Thoracic aorta (tissue), 2 donors: ENCODE data around the gene KIF16B. TPM values are rescaled to one million over a fixed set of nuclear protein-coding genes. Genes with fewer than 3 reads are reported as not detected.

Source experiments
- ATAC-seq: fragments of 150-250 bp; one replicate; pipeline ENCODE4 v1.8.0; 2017; ENCODE audit warnings: low read depth; ENCODE audit not compliant: insufficient number of reproducible peaks, low FRiP score
- DNase-seq: peaks from one replicate; pipeline ENCODE4 v3.0.0-alpha.2; 2020; ENCODE audit warnings: low spot score
- H3K27ac ChIP-seq, 2 donors: fragments of 200-600 bp; sonication (generic); 1 replicate in 1 of 2; 2 replicates in 1 of 2; pipeline ENCODE4 v1.5.1; 2016; ENCODE audit warnings: mild to moderate bottlenecking in 2 of 2, moderate library complexity in 2 of 2
- H3K27me3 ChIP-seq: fragments of 200-600 bp; sonication (generic); replicated peaks from 2 replicates; pipeline ENCODE4 v1.6.0; 2016; ENCODE audit warnings: mild to moderate bottlenecking; ENCODE audit not compliant: insufficient read depth
- H3K36me3 ChIP-seq: fragments of 200-600 bp; sonication (generic); one replicate; pipeline ENCODE4 v1.5.1; 2016
- H3K4me1 ChIP-seq, 2 donors: fragments of 200-600 bp; sonication (generic); 1 replicate in 1 of 2; 2 replicates in 1 of 2; pipeline versions ENCODE4 v1.5.1 to v1.6.0; 2016; ENCODE audit warnings: low read depth in 2 of 2, mild to moderate bottlenecking in 1 of 2; ENCODE audit not compliant: control insufficient read depth in 1 of 2
- H3K4me3 ChIP-seq: fragments of 200-600 bp; sonication (generic); 2 replicates; pipeline ENCODE4 v1.5.1; 2016; ENCODE audit warnings: mild to moderate bottlenecking
- H3K9me3 ChIP-seq: fragments of 200-600 bp; sonication (generic); 2 replicates; pipeline ENCODE4 v1.5.1; 2016
- CTCF ChIP-seq: fragments of 200-600 bp; sonication (generic); IDR thresholded peaks from one replicate; pipeline ENCODE4 v1.5.1; 2019; ENCODE audit warnings: antibody characterized with exemption
- total RNA-seq, 2 donors: library from RNA; depleted of rRNA; stranded (reverse); fragments of >200 nt; gene quantifications; one replicate each; pipeline versions ENCODE4 v1.1.0 to v1.2.3, GENCODE V29; 2016

KIF16B gene
- total RNA-seq, 2 donors from 2014 or later = 16.5 to 21.3 TPM

- Histone ChIP-seq H3K4me3 (no peak overlapping the region), H3K27ac (no peak overlapping the region), H3K36me3 (no peaks in the 10 kb centered on the region), H3K4me1 (peaks cover 10 to 13% of the 10 kb centered on the region in 2 donors), H3K9me3 (no peaks in the 10 kb centered on the region), H3K27me3 (no peaks in the 10 kb centered on the region)
- no peak for ATAC-seq
- DNase-seq = peak; percentile 6
- no peak for TF ChIP-seq CTCF
These were observed 114.1 kb downstream of the KIF16B start for GRCh38 chr20:16459019-16459700.

GRCh38 chr20:16457514-16457913, 115.7 kb downstream of the KIF16B start:
- Histone ChIP-seq H3K27ac (no peak overlapping the region), H3K27me3 (no peaks in the 10 kb centered on the region), H3K4me3 (no peak overlapping the region), H3K9me3 (no peaks in the 10 kb centered on the region), H3K36me3 (no peaks in the 10 kb centered on the region), H3K4me1 (peaks cover 10 to 13% of the 10 kb centered on the region in 2 donors)
- TF ChIP-seq CTCF = no peak
- DNase-seq (no peak), ATAC-seq (no peak)

- Histone ChIP-seq H3K4me1 (peaks cover 13% of the 10 kb centered on the region in 2 donors), H3K36me3 (no peaks in the 10 kb centered on the region), H3K27me3 (no peaks in the 10 kb centered on the region), H3K9me3 (no peaks in the 10 kb centered on the region), H3K4me3 (no peak overlapping the region), H3K27ac (no peak overlapping the region)
- TF ChIP-seq CTCF = no peak
- ATAC-seq (no peak), DNase-seq (no peak)
These were observed 117.9 kb downstream of the KIF16B start for GRCh38 chr20:16455324-16455723.

GRCh38 chr20:16451982-16452381, 121.3 kb downstream of the KIF16B start:
- Histone ChIP-seq H3K9me3 (no peaks in the 10 kb centered on the region), H3K27ac (no peak overlapping the region), H3K4me1 (peaks cover 0 to 3% of the 10 kb centered on the region in 2 donors), H3K27me3 (no peaks in the 10 kb centered on the region), H3K4me3 (no peak overlapping the region), H3K36me3 (no peaks in the 10 kb centered on the region)
- no peak for TF ChIP-seq CTCF
- DNase-seq = no peak
- ATAC-seq = no peak

GRCh38 chr20:16451001-16451400, 122.2 kb downstream of the KIF16B start:
- Histone ChIP-seq H3K4me1 (peaks cover 0 to 3% of the 10 kb centered on the region in 2 donors), H3K27ac (no peak overlapping the region), H3K4me3 (no peak overlapping the region), H3K9me3 (no peaks in the 10 kb centered on the region), H3K27me3 (no peaks in the 10 kb centered on the region), H3K36me3 (no peaks in the 10 kb centered on the region)
- no peak for TF ChIP-seq CTCF
- no peak for DNase-seq
- no peak for ATAC-seq
